Stimulated activated CD8-positive, alpha-beta memory T cell treated with anti-CD3 and anti-CD28 coated beads, Interleukin-4, amount 100 ng/mL, for 24 hours (primary cell): ENCODE results near the gene ADGRB3.
"Not testable (repeated sequence)": the region's sequence is repeated elsewhere in the genome, so short reads cannot be mapped to it uniquely, and the experiment has no call there.

Source experiments
- DNase-seq: peaks from one replicate; pipeline ENCODE4 v3.0.0-alpha.2; 2020; ENCODE audit warnings: low read depth

ADGRB3 gene

GRCh38 chr6:68947721-68948120 is 312.6 kb downstream of the ADGRB3 start:
- no peak for DNase-seq

GRCh38 chr6:68951270-68951669 is 316.2 kb downstream of the ADGRB3 start:
- no peak for DNase-seq

- DNase-seq: no peak
These were observed 323.2 kb downstream of the ADGRB3 start for GRCh38 chr6:68958327-68958726.

- DNase-seq: peak; percentile 11
These were observed 332.6 kb downstream of the ADGRB3 start for GRCh38 chr6:68967549-68968300.

GRCh38 chr6:68968301-68968649 is 333.2 kb downstream of the ADGRB3 start:
- DNase-seq: no peak

- DNase-seq: no peak
These were observed 338.0 kb downstream of the ADGRB3 start for GRCh38 chr6:68973066-68973465.

GRCh38 chr6:68975064-68975463 is 340.0 kb downstream of the ADGRB3 start:
- DNase-seq: no peak

GRCh38 chr6:68975816-68976215 is 340.7 kb downstream of the ADGRB3 start:
- no peak for DNase-seq

GRCh38 chr6:68976260-68976659 is 341.2 kb downstream of the ADGRB3 start:
- no peak for DNase-seq

GRCh38 chr6:68978411-68978810 is 343.3 kb downstream of the ADGRB3 start:
- DNase-seq: no peak

GRCh38 chr6:68981668-68982067 is 346.6 kb downstream of the ADGRB3 start:
- DNase-seq: not testable (repeated sequence)

GRCh38 chr6:68988698-68989097 is 353.6 kb downstream of the ADGRB3 start:
- no peak for DNase-seq

GRCh38 chr6:68990317-68990716 is 355.2 kb downstream of the ADGRB3 start:
- DNase-seq: no peak

GRCh38 chr6:68993911-68994310 is 358.8 kb downstream of the ADGRB3 start:
- no peak for DNase-seq

- no peak for DNase-seq
These were observed 359.4 kb downstream of the ADGRB3 start for GRCh38 chr6:68994521-68994920.

- no peak for DNase-seq
These were observed 370.1 kb downstream of the ADGRB3 start for GRCh38 chr6:69005199-69005598.

- DNase-seq: no peak
These were observed 372.7 kb downstream of the ADGRB3 start for GRCh38 chr6:69007781-69008180.

GRCh38 chr6:69012211-69012610 is 377.1 kb downstream of the ADGRB3 start:
- no peak for DNase-seq

GRCh38 chr6:69012876-69013275 is 377.8 kb downstream of the ADGRB3 start:
- DNase-seq: no peak

GRCh38 chr6:69018906-69019305 is 383.8 kb downstream of the ADGRB3 start:
- no peak for DNase-seq

GRCh38 chr6:69019832-69020231 is 384.8 kb downstream of the ADGRB3 start:
- DNase-seq: no peak

- no peak for DNase-seq
These were observed 387.9 kb downstream of the ADGRB3 start for GRCh38 chr6:69022993-69023392.

GRCh38 chr6:69026243-69026642 is 391.2 kb downstream of the ADGRB3 start:
- DNase-seq: no peak

GRCh38 chr6:69026715-69027114 is 391.6 kb downstream of the ADGRB3 start:
- DNase-seq: no peak
